ELR (cell line): ENCODE data around the gene CALHM2.
"Not testable (repeated sequence)": the region's sequence is repeated elsewhere in the genome, so short reads cannot be mapped to it uniquely, and the experiment has no call there.

Experiments
- DNase-seq: peaks from one replicate; pipeline ENCODE4 v3.0.0-alpha.2; 2015; ENCODE audit warnings: low read depth

CALHM2 gene

DNA sequence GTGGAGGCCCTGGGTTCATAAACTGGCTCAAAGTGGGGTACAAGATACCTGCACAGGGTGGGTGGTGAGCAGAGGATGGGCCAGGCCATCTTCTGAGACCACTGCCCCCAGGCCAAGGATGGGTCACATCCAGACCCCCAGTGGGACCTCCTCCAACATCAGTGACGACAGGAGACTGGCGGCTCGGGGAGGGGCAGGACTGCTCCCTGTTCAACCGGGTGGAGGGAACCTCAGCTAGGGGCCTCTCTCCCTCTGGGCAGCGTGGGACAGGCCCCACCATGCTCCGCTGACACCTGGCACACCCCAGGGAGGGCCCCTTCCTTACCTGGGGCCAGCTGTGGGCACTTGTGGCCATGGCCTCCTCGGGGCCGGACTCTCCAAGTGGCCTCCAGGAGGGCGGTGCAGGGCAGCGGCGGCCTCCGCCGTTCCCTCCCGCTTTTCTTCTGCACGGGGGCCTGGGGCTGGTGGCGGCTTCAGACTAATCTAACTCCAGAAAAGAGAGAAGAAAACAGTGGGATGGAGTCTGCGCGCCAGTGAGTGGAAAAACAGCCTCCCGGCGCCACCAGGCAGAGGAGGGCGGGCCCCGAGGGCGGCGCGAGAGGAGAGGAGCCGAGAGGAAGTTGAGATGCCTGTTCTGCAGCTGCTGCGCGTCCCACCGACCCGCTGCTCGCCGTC is at the start of gene CALHM2:
Gene CALHM2 (minus strand): TSS at position 540 of the 675 bp plus-strand sequence. CDS start 2,429 bp downstream, outside the sequence.
- DNase-seq = peak; percentile 74

GRCh38 chr10:103501186-103501585 is 49.0 kb upstream of the CALHM2 start:
- DNase-seq = no peak

- no peak for DNase-seq
These were observed 48.3 kb upstream of the CALHM2 start for GRCh38 chr10:103500481-103500880.

- peak; percentile 26 for DNase-seq
These were observed 47.7 kb upstream of the CALHM2 start for GRCh38 chr10:103499881-103500280.

DNA sequence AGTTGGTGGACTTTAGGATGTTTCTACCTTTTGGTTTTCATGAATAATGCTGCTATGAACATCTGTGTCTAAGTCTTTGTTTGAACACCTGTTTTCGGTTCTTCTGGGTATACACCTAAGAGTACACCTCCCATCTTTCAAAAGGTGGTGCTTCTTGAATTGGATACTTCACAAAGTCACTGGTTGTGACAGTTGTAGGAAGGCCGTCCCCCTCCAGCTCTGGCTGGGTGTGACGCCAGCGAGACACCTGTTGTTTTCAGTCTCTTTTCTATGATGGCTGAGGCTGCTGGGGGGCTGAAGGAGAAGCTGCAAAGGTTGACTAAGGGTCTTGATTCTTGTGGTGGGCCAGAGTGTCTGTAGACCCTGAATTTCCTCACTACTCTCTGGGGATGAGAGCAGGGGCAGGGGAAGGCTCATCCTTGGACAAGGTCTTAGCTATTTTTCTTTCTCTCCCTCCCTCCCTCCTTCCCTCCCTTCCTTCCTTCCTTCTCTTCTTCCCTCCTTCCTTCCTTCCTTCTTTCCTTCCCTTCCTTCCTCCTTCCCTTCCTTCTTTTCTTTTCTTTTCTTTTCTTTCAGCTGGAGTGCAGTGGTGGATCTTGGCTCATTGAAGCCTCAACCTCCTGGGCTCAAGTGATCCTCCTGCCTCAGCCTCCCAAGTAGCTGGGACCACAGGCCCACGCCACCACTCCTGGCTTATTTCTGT is 46.9 kb upstream of the CALHM2 start:
- DNase-seq = no peak

GRCh38 chr10:103497161-103497915 is 45.2 kb upstream of the CALHM2 start:
- DNase-seq = no peak

DNA sequence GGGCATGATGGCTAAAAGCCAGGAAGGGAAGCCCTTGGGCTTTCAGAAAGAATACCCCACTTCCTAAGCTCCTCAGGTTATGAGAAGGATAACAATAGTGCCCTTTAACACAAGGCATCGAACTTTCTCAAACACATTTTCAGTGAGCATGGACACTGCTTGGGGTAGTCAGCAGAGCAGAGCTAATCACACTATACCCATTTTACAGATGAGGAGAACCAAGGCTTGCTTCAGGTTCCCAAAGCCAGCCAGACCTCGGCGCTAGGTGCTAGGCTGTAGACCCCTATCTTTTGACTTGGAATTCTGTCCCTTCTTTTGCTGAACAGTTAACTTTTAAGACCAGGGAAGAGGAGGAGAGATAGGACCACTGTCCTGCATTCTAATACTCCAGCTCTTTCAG is 43.2 kb upstream of the CALHM2 start:
- DNase-seq = no peak

- peak; percentile 16 for DNase-seq
These were observed 42.0 kb upstream of the CALHM2 start for GRCh38 chr10:103493916-103494877.

GRCh38 chr10:103493362-103493915 is 41.3 kb upstream of the CALHM2 start, which contains the start of gene NEURL1:
Gene NEURL1 (plus strand): TSS chr10:103493705. CDS start chr10:103494388, 683 bp downstream.
- DNase-seq = peak; percentile 27

DNA sequence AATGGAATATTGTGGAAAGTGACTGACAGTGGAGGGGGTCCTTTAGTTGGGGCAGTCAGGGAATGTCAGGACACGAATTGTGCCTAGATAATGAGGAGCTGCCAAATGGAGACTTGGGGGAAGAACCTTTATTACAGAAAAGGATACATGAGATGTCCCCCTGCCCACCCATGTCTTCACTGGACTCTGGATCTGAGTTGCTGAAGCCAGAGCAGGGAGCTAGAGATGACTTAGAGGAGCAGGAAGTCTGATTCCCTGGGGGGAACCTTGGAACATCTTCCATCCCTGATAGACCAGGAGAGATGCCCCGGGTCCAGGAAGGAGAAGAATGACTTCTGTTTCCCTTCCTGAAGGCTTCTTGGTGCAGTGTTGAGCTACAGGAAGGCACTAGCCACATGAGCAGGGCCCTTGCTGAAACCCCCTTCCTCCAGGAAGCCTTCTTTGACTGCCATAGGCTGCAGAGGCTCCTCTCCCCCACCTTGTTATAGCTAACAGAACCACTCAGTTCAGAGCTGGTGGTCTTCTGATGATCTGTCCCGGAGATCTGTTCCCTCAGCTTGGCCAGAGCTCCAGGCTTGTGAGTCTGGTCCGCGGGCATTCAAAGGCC is 40.6 kb upstream of the CALHM2 start:
- no peak for DNase-seq

GRCh38 chr10:103491729-103492364 is 39.7 kb upstream of the CALHM2 start:
- DNase-seq = peak; percentile 91

DNA sequence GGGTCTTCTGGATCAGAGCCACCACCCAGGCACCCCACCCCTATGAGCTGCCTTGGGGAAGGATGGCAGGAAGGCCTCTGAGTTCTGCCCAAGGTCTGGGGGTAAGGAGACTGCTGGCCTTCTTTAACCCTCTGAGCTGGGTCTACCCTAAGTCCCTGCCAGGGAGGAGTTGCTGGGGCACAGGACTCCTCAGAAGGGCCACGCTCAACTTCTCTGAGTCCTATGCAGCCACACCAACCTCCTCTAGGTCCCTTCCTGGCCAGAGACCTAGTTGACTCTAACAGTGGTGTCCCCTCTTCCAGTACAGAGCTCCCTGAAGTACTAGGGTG is 38.8 kb upstream of the CALHM2 start:
- DNase-seq = no peak

- no peak for DNase-seq
These were observed 35.2 kb upstream of the CALHM2 start for GRCh38 chr10:103487410-103487708.

DNA sequence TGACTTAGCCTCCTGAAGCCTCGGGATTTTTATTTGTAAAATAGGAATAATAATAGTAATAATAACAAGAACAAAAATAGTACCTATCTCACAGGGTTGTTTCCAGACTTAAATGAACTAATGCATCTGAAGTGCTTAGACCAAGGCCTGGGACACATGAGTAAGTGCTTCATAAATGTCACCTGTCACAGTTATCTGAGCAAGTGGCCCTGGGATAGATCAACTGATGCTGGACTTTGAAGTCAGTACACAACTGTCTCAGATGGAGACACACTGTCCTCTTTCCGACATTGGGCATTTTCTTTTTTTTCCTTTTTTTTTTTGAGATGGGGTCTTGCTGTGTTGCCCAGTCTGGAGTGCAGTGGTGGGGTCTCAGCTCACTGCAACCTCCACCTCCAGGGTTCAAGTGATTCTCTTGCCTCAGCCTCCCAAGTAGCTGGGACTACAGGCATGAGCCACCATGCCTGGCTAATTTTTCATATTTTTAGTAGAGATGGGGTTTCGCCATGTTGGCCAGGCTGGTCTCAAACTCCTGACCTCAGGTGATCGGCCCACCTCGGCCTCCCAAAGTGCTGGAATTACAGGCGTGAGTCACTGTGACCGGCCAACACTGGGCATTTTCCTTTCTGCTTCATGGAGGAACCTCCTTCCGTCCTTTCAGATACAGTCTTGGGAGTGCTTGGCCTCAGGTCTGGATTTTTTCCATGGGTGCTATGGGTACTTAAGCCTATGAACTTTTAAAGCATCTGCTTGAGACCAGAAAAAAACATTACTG is 34.7 kb upstream of the CALHM2 start:
- DNase-seq = not testable (repeated sequence)

- DNase-seq = peak; percentile 81
These were observed 29.9 kb upstream of the CALHM2 start for GRCh38 chr10:103481974-103482531.

- peak; percentile 57 for DNase-seq
These were observed 28.4 kb upstream of the CALHM2 start for GRCh38 chr10:103480521-103480920.

DNA sequence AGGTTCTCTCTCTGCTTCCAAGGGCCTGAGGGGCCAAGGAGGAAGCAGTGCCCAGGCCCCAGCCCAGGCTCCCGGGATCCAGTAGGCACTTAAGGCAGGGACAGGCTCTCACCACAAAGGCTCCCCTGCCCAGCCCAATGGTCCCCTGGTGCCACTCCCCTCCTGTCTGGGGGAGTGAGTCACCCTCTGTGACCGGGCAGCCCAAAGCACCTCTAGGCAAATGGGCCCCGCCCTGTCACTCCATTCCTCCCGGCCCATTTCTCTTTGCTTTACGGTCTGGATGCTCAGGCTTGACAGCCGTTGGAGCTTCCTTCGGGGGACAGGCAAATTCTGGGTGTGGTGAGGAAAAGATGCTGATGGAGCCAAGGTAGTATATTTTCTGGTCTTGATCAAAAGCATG is 27.0 kb upstream of the CALHM2 start, which contains the start of gene CALHM3:
Gene CALHM3 (minus strand): TSS at position 106 of the 400 bp plus-strand sequence. CDS start 208 bp downstream, outside the sequence.
- DNase-seq = peak; percentile 61

DNA sequence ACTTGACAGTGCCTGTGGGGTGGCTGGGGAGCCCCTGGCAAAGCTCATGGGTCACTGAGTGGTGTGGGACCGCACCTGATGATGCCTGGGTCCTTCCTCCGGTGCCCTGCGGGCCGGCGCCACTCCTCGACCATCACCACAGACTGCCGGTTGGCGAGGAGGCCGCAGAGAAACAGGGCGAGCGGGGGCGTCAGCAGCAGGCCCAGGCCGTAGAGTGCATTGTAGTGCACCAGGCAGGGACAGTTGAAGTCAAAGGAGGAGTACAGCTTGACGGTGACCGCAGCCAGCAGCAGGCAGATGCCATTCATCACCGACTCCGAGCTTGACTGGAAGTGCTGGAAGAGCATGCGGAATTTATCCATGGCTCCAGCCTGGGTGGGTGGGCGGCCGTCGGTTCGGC is 26.5 kb upstream of the CALHM2 start:
- no peak for DNase-seq

DNA sequence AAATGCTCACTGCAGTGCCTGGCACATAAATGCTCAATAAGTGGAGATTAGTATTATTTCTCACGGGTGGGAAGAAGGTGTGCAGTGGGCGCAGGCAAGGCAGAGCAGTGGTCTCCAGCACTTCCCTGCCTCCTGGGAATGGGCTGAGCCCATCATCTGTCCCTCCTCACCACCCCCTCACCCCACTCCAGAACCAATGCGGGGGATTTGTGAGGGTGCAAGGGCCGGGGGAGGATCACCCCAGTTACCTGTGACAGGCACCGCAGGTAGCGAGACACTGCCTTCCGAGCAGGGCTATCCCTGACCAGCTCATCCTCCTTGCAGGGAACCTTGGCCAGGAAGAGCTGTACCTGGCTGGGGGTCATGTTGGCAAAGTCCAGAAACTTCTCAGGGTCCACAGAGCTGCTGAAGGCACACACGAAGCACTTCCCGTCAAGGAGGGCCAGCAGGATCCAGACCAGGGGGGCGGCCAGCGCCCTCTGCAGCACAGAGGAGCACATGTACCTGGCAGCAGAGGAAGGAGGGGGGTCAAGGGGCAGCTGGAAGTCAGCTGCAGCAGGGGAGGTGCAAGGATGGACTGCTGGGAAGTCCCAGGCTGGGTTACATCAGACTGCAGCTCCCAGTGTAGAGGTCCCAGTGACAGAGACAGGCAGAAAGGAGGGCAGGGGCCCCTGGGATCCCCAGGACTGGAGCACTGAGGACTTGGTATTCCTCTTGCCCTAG is 24.0 kb upstream of the CALHM2 start:
- peak; percentile 36 for DNase-seq
